Tibial nerve (tissue), 4 donors: Measurements from ENCODE around the gene SWAP70. TPM values are rescaled to one million over a fixed set of nuclear protein-coding genes. Genes with fewer than 3 reads are reported as not detected.

Experiments
- DNase-seq, 2 donors: peaks; one replicate each; pipeline ENCODE4 v3.0.0-alpha.2; 2019; ENCODE audit warnings: low spot score in 2 of 2
- H3K27ac ChIP-seq, 4 donors: fragments of 200-600 bp; sonication (generic) in 3 of 4; one replicate each; pipeline ENCODE4 v1.5.1; 2017 to 2019; ENCODE audit warnings: mild to moderate bottlenecking in 1 of 4
- H3K27me3 ChIP-seq, 2 donors: fragments of 200-600 bp; sonication (generic) in 1 of 2; one replicate each; pipeline versions ENCODE4 v1.5.1 to v1.6.0; 2017 to 2019
- H3K36me3 ChIP-seq, 3 donors: fragments of 200-600 bp; sonication (generic); one replicate each; pipeline ENCODE4 v1.5.1; 2018 to 2019
- H3K4me1 ChIP-seq, 4 donors: fragments of 200-600 bp; sonication (generic) in 3 of 4; one replicate each; pipeline ENCODE4 v1.5.1; 2017 to 2019
- H3K4me3 ChIP-seq, 4 donors: fragments of 200-600 bp; sonication (generic) in 3 of 4; one replicate each; pipeline ENCODE4 v1.5.1; 2017 to 2019; ENCODE audit warnings: mild to moderate bottlenecking in 1 of 4, moderate library complexity in 1 of 4
- H3K9me3 ChIP-seq, 4 donors: fragments of 200-600 bp; sonication (generic) in 3 of 4; one replicate each; pipeline ENCODE4 v1.5.1; 2017 to 2019
- CTCF ChIP-seq, 5 experiments: fragments of 200-600 bp in 3 of 5; fragments of 450-650 bp in 2 of 5; sonication (generic) in 3 of 5; IDR thresholded peaks; one replicate each; pipeline ENCODE4 v1.5.1; 2016 to 2019; ENCODE audit warnings: antibody characterized with exemption in 5 of 5, mild to moderate bottlenecking in 3 of 5, moderate library complexity in 2 of 5
- EP300 ChIP-seq, 2 donors: sonication (generic); formaldehyde crosslinking; IDR thresholded peaks; one replicate each; pipeline ENCODE4 v1.6.1; 2017; ENCODE audit warnings: antibody characterized with exemption in 2 of 2, mild to moderate bottlenecking in 1 of 2
- POLR2A ChIP-seq, 2 donors: fragments of 450-650 bp; IDR thresholded peaks; one replicate each; pipeline ENCODE4 v1.6.1; 2017; ENCODE audit warnings: antibody characterized with exemption in 2 of 2, mild to moderate bottlenecking in 2 of 2, moderate library complexity in 2 of 2
- WGBS, 2 donors: methylation state at CpG; one replicate each; pipeline ENCODE4 v1.1.5; 2018; 5-methylcytosine and 5-hydroxymethylcytosine counted together
- total RNA-seq, 4 donors: library from RNA; depleted of rRNA; stranded (reverse); fragments of >200 nt; gene quantifications; one replicate each; pipeline ENCODE4 v1.1.0, GENCODE V29; 2016

The SWAP70 gene
- total RNA-seq, 4 donors from 2014 or later: 51.0 to 79.1 (median 66.9) TPM

- Histone ChIP-seq H3K27ac (peak overlapping the region in 3 of 4 donors; percentile 45 to 66 (median 52)), H3K36me3 (no peaks in the 10 kb centered on the region), H3K9me3 (no peaks in the 10 kb centered on the region), H3K4me1 (peaks cover 0 to 14% (median 0%) of the 10 kb centered on the region in 4 donors), H3K4me3 (no peak overlapping the region), H3K27me3 (no peaks in the 10 kb centered on the region)
- WGBS, 2 donors: 52 to 54% methylated on average over 5 of the region's 5 CpGs
- DNase-seq: peak; percentile 30 to 58
- TF ChIP-seq CTCF (IDR thresholded peaks at IDR 0.05) (no peak), EP300 (IDR thresholded peaks at IDR 0.05) (peak in 1 of 2 donors; percentile 80)
Measured at GRCh38 chr11:9639099-9639498, 24.8 kb upstream of the SWAP70 start.

- no peak for TF ChIP-seq CTCF (IDR thresholded peaks at IDR 0.05)
- peak; percentile 32 to 68 for TF ChIP-seq EP300 (IDR thresholded peaks at IDR 0.05)
- TF ChIP-seq POLR2A (IDR thresholded peaks at IDR 0.05): no peak
- Histone ChIP-seq H3K4me1 (peaks cover 0 to 14% (median 0%) of the 10 kb centered on the region in 4 donors), H3K27ac (peak overlapping the region in 3 of 4 donors; percentile 45 to 66 (median 52)), H3K36me3 (no peaks in the 10 kb centered on the region), H3K27me3 (no peaks in the 10 kb centered on the region), H3K9me3 (no peaks in the 10 kb centered on the region), H3K4me3 (no peak overlapping the region)
- WGBS, 2 donors: 74 to 91% methylated on average over 4 of the region's 4 CpGs
- no peak for DNase-seq
Measured at GRCh38 chr11:9639985-9640384, 23.9 kb upstream of the SWAP70 start.

- TF ChIP-seq EP300 (IDR thresholded peaks at IDR 0.05) (no peak), CTCF (IDR thresholded peaks at IDR 0.05) (no peak), POLR2A (IDR thresholded peaks at IDR 0.05) (no peak)
- no peaks in the 10 kb centered on the region for H3K36me3 ChIP-seq
- H3K27me3 ChIP-seq: no peaks in the 10 kb centered on the region
- WGBS, 2 donors: 74 to 82% methylated on average over 2 of the region's 2 CpGs
- no peaks in the 10 kb centered on the region for H3K9me3 ChIP-seq
- H3K27ac ChIP-seq: no peak overlapping the region
- peaks cover 0 to 14% (median 0%) of the 10 kb centered on the region in 4 donors for H3K4me1 ChIP-seq
- no peak overlapping the region for H3K4me3 ChIP-seq
- DNase-seq: peak in 1 of 2 donors; percentile 26
Measured at GRCh38 chr11:9642894-9643293, 21.0 kb upstream of the SWAP70 start.

DNA sequence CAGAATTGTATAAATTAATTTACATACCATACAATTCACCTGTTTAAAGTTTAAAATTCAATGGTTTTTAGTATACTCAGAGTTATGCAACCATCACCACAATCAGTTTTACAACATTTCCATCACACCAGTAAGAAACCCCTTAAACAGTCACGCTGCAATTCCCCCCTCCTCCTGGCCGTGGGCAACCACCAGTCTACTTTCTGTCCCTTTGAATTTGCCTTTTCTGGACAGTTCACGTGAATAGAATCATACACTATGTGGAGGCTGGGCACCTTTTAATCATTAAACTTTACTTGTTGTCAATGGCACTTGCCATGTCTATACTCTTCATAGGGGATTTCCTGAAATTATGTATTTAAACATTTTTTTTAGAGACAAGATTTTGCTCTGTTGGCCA lies 20.1 kb upstream of the SWAP70 start:
- H3K4me3 ChIP-seq: no peak overlapping the region
- no peaks in the 10 kb centered on the region for H3K36me3 ChIP-seq
- no peak overlapping the region for H3K27ac ChIP-seq
- 67 to 70% methylated on average over 3 of the region's 3 CpGs for WGBS, 2 donors
- no peaks in the 10 kb centered on the region for H3K9me3 ChIP-seq
- H3K27me3 ChIP-seq: no peaks in the 10 kb centered on the region
- TF ChIP-seq CTCF (IDR thresholded peaks at IDR 0.05) (no peak), POLR2A (IDR thresholded peaks at IDR 0.05) (no peak), EP300 (IDR thresholded peaks at IDR 0.05) (no peak)
- H3K4me1 ChIP-seq: peaks cover 0 to 10% (median 0%) of the 10 kb centered on the region in 4 donors
- DNase-seq: no peak

- no peaks in the 10 kb centered on the region for H3K9me3 ChIP-seq
- TF ChIP-seq POLR2A (IDR thresholded peaks at IDR 0.05): no peak
- TF ChIP-seq EP300 (IDR thresholded peaks at IDR 0.05): no peak
- TF ChIP-seq CTCF (IDR thresholded peaks at IDR 0.05): no peak
- no peak overlapping the region for H3K4me3 ChIP-seq
- no peaks in the 10 kb centered on the region for H3K4me1 ChIP-seq
- H3K27ac ChIP-seq: no peak overlapping the region
- H3K27me3 ChIP-seq: no peaks in the 10 kb centered on the region
- no peaks in the 10 kb centered on the region for H3K36me3 ChIP-seq
- no peak for DNase-seq
- WGBS, 2 donors: 75 to 84% methylated on average over 1 of the region's 1 CpG
Measured at GRCh38 chr11:9645881-9646280, 18.0 kb upstream of the SWAP70 start.
